Measurements from ENCODE around the gene HNRNPM.
A peak's percentile ranks its signal among the peaks of the same experiment; 100 is the strongest.

HNRNPM gene

GRCh38 chr19:8481616-8482015 lies 36.8 kb downstream of the HNRNPM start:
- no peak for DNase-seq (ENCODE audit: low read depth, low spot score)

GRCh38 chr19:8482696-8483095 lies 37.9 kb downstream of the HNRNPM start:
- no peak overlapping the region for H3K4me3 ChIP-seq (ENCODE audit: low read length)
- no peak for DNase-seq (ENCODE audit: low read depth, low spot score)

More at GRCh38 chr19:8481616-8482015, 36.8 kb downstream of the HNRNPM start:
- H3K4me3 ChIP-seq (ENCODE audit: low read length): peak overlapping the region; percentile 38

- no peak for DNase-seq (ENCODE audit: low read depth, low spot score)
Measured at GRCh38 chr19:8483165-8483564, 38.4 kb downstream of the HNRNPM start.

GRCh38 chr19:8484331-8484894 lies 39.6 kb downstream of the HNRNPM start:
- no peak overlapping the region for H3K4me3 ChIP-seq (ENCODE audit: low read length)
- no peak for DNase-seq (ENCODE audit: low read depth, low spot score)

More at GRCh38 chr19:8483165-8483564, 38.4 kb downstream of the HNRNPM start:
- H3K4me3 ChIP-seq (ENCODE audit: low read length): no peak overlapping the region

- no peak overlapping the region for H3K4me3 ChIP-seq (ENCODE audit: low read length)
- DNase-seq (ENCODE audit: low read depth, low spot score): no peak
Measured at GRCh38 chr19:8485561-8486371, 41.0 kb downstream of the HNRNPM start.

- H3K4me3 ChIP-seq (ENCODE audit: low read length): peak overlapping the region; percentile 7; the same call in 1 of the 2 replicates
- no peak for DNase-seq (ENCODE audit: low read depth, low spot score)
Measured at GRCh38 chr19:8486661-8487136, 41.9 kb downstream of the HNRNPM start.

- H3K4me3 ChIP-seq (ENCODE audit: low read length): peak overlapping the region; percentile 7; the same call in 1 of the 2 replicates
- peak; percentile 96 for DNase-seq (ENCODE audit: low read depth, low spot score)
Measured at GRCh38 chr19:8487137-8487851, 42.5 kb downstream of the HNRNPM start.

GRCh38 chr19:8488365-8488764 lies 43.6 kb downstream of the HNRNPM start:
- no peak overlapping the region for H3K4me3 ChIP-seq (ENCODE audit: low read length)
- DNase-seq (ENCODE audit: low read depth, low spot score): no peak

GRCh38 chr19:8489561-8490394 lies 45.0 kb downstream of the HNRNPM start:
- DNase-seq (ENCODE audit: low read depth, low spot score): no peak
- H3K4me3 ChIP-seq (ENCODE audit: low read length): no peak overlapping the region

GRCh38 chr19:8490395-8490760 lies 45.6 kb downstream of the HNRNPM start:
- DNase-seq (ENCODE audit: low read depth, low spot score): no peak
- H3K4me3 ChIP-seq (ENCODE audit: low read length): no peak overlapping the region

GRCh38 chr19:8490873-8491272 lies 46.1 kb downstream of the HNRNPM start:
- H3K4me3 ChIP-seq (ENCODE audit: low read length): no peak overlapping the region
- no peak for DNase-seq (ENCODE audit: low read depth, low spot score)

- DNase-seq (ENCODE audit: low read depth, low spot score): no peak
Measured at GRCh38 chr19:8491574-8491973, 46.8 kb downstream of the HNRNPM start.

GRCh38 chr19:8494158-8494557 lies 49.4 kb downstream of the HNRNPM start:
- H3K4me3 ChIP-seq (ENCODE audit: low read length): no peak overlapping the region
- peak; percentile 41 for DNase-seq (ENCODE audit: low read depth, low spot score)

More at GRCh38 chr19:8491574-8491973, 46.8 kb downstream of the HNRNPM start:
- no peak overlapping the region for H3K4me3 ChIP-seq (ENCODE audit: low read length)

- no peak for DNase-seq (ENCODE audit: low read depth, low spot score)
- no peak overlapping the region for H3K4me3 ChIP-seq (ENCODE audit: low read length)
Measured at GRCh38 chr19:8498295-8498694, 53.5 kb downstream of the HNRNPM start.

- no peak overlapping the region for H3K4me3 ChIP-seq (ENCODE audit: low read length)
Measured at GRCh38 chr19:8499048-8499833, 54.5 kb downstream of the HNRNPM start.

GRCh38 chr19:8500158-8500557 lies 55.4 kb downstream of the HNRNPM start:
- no peak for DNase-seq (ENCODE audit: low read depth, low spot score)
- no peak overlapping the region for H3K4me3 ChIP-seq (ENCODE audit: low read length)

More at GRCh38 chr19:8499048-8499833, 54.5 kb downstream of the HNRNPM start:
- DNase-seq (ENCODE audit: low read depth, low spot score): no peak

- no peak overlapping the region for H3K4me3 ChIP-seq (ENCODE audit: low read length)
- DNase-seq (ENCODE audit: low read depth, low spot score): no peak
Measured at GRCh38 chr19:8501516-8501915, 56.7 kb downstream of the HNRNPM start.

GRCh38 chr19:8501981-8502380 lies 57.2 kb downstream of the HNRNPM start:
- no peak for DNase-seq (ENCODE audit: low read depth, low spot score)
- H3K4me3 ChIP-seq (ENCODE audit: low read length): no peak overlapping the region
